GM19452 (cell line): ENCODE results near the gene MRTFB.
A peak's percentile ranks its signal among the peaks of the same experiment; 100 is the strongest.

ENCODE experiments used
- ATAC-seq: cut with Tn5 transposase; IDR thresholded peaks from one replicate; pipeline ENCODE4 v1.9.1; 2021; ENCODE audit not compliant: unreplicated experiment

MRTFB gene

DNA sequence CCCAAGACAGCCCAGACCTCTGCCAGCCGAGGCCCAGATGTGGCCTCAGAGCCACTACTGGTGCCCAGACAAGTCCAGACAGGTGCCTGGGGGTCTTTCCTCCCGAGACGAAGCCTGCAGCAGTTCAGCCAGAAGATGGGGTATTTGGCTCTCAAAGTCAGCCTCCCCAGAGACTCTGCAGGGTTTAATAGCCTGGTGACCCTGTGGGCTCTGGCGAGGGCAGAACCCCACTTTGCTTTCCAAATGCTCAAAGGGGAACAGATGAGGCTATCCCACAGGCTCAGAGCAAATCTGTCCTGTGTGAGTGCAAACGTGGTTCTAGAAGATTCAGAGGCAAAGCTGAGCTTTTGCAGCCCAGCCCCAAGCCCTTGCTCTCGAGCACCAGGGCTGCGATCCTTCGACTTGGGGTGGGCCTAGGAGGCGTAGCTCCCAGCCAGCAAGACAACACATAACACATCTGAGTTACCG, 236.0 kb downstream of the MRTFB start:
- no peak for ATAC-seq

DNA sequence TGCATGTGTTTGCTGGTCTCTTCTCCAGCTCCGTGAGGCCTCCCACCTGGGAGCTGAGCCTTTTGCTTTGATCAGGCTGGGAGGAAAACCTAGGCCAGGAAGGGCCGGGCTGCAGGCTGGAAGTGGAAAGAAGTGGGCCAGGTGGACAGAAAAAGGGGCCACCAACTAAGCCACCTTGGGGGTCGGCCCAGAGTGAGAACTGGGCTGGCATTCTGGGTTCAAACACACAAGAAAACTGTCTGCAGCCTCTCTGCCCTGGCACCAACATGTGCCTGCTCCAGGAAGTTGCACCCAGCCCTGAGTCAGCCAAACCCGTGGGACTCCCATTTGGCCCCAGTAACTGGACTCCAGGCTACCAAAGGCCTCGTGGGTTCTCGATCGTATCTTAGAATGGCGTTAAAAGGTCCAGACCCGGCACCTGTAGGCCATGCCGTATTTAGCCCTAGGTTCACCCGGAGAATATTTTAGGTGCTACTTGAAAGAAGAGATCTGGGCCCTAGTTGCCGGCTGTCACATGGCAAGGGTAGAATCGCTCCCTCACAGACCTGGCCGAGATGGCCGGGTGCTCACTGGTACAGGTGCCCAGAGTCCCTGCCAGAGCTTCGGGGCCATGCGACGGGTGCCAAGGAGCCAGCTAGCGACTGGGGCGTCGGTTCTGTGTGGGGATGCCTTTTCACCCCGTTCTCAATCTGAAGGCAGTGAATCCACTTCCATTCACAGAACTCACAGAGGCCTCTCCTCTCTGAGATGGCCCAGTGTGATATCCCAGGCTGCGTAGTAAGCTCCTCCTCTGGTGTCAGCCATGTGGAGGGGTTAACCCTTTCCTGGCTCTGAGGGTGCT, 236.6 kb downstream of the MRTFB start:
- no peak for ATAC-seq

DNA sequence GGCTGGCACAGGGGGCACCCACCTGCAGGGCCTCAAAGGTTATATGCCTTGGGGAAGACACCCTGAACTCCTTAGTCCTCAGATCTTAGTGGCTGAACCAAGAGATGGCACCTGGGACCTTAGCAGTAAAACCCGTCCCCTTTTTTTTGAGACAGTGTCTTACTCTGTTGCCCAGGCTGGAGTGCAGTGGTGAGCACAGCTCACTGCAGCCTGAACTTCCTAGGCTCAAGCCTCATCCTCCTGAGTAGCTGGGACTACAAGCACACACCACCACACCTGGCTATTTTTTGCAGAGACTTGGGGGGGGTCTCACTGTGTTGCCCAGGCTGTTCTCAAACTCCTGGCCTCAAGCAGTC, 237.2 kb downstream of the MRTFB start:
- no peak for ATAC-seq

DNA sequence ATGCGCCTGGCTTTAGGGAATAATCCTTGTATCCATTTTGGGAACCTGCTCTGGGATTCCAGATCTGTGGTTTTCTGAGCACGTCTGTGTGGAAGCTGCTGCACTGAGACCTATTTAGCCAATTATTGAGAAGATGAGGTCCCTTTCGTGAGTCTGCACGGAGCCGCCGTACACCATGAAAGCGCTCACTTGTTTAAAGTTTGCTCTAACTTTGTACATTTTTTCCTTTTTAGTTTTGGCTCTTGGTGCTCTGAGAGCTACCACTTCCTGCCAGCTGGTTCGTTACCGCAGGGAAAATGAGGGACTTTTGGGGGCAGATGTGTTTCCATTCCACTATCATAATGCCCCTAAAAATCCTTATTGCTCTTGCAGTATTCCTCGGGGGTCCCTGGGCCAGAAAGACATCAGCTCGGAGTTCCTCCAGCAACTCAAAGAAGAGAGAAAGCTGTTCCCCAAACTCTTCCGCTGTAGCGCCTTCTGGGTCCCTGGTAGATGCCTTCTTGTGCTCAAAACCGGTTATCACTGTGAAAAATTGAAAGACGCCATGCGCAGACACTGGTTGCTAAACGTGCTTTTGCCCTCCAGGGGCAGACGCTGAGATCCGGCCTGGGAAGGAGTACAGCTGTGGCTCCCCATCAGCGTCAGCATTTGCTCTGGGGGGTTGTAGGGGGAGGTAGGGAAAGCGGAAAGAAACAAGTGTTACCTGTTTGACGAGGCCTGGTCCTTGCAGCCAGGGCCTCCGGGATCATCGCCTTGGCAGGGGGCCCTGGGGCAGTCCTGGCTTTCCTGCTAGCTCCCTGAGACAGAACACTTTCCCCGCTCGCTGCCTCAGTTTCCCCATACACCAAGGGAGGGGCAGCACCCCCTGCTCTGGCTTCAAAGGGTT, 238.1 kb downstream of the MRTFB start:
- peak; percentile 37 for ATAC-seq

DNA sequence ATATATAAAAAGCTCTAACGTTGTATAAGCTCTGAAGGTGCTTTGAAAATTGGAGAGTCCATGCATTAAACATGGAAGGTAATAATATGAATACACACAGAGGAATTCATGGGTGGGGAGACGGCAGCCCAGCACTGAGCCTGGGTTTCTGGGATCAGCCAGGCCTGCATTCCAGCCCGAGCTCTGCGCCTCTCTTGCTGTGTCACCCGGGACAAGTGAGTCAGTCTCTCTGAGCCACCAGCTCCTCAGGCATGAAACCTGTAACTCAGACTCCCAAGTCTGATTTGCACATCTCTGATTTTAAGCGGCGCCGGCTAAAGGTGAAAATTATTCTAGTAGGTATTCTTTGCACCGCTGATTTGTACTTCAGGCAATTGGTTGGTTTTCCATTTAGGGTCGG, 238.8 kb downstream of the MRTFB start:
- no peak for ATAC-seq

DNA sequence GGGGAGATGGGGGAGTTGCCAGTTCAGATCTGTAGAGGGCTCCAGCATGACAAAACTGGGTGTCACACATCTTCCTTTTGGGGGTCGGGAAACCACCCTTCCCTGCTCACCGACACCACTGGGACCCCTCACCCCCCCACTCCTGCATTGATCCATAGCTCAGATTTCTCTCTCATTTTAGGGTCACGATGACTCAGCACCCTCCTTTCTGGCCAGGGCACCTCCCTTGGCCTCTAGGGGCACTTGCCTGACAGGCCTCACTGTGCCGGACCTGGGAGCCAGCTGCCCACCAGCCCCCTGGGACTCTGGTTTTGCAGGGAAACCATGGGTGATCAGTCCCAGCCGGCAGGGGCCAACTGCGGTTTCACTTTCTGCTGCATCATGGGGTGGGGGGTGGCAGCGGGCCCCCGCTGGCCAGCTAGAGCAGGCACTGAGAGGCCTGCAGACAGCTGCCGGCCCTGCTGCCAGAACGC, 239.4 kb downstream of the MRTFB start:
- peak; percentile 56 for ATAC-seq

DNA sequence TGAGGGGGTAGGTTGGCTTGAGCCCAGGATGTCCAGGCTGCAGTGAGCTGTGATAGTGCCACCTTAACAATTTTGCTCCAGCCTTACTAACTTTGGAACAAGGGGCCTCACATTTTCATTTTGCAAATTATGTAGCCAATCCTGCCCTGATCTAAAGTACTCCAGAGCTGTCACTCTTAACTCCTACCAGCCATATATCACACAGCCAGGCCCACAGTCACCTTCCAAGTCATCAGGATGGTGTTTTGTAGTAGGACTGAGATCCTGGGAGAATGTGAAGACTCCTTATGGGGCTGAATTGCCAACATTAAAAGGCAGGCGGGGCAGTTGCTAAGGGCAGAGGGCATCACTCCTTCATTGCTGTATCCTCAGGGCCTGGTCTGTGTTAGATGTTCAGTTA, 243.0 kb downstream of the MRTFB start:
- ATAC-seq: no peak

DNA sequence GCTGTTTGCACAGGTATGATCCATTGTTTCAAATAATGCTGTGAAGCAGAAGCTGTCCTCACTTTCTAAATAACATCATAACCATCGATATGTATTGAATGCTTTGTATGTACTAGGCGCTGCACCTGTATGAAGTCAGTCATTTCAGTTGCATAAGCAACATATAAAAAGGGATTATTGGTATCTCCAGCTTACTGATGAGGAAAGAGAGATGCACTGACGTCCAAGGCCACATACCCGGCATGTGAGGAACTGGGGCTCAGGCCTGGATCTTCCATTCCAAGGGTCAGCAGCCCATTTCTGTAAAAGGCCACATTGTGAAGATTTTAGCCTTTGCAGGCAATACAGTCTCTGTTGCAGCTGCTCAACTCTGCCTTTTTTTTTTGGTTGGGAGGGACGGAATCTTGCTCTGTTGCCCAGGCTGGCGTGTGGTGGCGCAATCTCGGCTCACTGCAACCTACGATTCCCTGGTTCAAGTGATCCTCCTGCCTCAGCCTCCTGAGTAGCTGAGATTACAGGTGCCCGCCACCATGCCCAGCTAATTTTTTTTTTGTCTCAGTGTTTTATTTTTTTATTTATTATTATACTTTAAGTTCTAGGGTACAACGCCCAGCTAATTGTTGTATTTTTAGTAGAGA, 244.7 kb downstream of the MRTFB start:
- ATAC-seq: no peak
